ENCODE data around the gene FAT1.

Gene FAT1

DNA sequence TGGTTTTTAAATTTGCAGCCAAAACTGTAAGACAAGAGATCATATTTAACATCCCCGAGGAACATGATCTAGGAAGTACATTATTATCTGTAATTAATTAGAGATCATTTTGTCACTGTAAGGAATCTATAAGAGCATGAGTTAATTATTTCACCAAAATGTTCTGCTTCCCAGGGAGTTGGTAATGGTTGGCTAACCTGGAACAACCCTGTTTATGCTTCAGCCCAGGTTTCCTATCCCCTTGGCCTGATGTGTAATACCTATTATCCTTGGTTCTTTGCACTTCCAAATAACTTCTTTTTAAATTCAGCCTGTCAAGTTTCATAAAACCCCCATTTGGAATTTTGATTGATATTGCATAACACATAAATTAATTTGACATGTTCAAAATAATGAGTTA is 161.9 kb downstream of the FAT1 start:
- DNase-seq (ENCODE audit: low read depth) = no peak

DNA sequence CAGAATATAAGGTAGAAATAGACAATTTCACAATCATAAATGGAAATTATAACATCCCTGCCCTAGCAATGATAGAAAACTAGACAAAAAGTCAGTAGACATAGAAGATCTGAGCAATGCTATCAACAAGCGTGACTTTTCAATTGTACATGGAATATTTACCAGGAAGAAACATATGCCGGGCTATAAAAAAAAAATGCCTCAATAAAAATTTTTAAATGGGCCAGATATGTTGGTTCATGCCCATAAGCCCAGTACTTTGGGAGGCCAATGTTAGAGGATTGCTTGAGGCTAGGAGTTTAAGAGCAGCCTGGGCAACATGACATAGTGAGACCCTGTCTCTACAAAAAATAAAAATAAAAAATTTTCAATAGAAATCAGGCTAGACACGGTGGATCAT is 163.0 kb downstream of the FAT1 start:
- DNase-seq (ENCODE audit: low read depth) = no peak

DNA sequence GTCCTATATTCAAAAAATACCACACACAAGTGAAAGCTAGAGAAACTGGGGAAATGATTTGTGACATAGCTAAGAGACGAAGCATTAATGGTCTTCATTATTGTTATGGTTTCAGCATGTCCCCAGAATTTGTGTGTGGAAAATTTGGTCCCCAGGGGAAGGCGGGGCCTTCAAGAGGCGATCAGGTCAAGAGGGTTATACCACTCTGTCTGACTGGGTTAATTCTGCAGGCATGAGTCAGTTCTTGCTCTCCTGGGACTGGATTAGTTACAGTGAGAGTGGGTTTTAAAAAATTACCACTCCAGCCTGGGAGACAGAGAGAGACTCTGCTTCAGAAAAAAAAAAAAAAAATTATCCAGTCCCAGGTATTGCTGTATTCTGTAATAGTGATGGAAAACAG is 166.2 kb downstream of the FAT1 start:
- no peak for DNase-seq (ENCODE audit: low read depth)

DNA sequence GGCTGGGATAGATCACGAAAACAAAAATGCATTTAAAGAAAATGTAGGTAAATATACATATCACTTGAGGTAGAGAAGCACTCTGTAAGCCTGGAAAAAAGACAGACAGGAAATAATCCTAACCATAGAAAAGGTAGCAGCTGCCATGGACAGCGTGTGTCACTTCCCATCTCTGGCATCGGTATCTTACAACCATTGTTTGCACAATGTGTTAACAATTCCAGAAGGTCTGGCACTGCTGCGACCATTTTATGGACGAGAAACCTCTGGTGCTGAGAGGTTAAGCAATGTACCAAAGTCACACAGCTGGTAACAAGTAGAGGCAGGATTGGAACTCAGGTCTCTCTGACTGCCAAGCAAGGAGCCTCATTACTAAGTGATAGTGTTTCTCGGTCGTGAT is 166.6 kb downstream of the FAT1 start:
- no peak for DNase-seq (ENCODE audit: low read depth)

DNA sequence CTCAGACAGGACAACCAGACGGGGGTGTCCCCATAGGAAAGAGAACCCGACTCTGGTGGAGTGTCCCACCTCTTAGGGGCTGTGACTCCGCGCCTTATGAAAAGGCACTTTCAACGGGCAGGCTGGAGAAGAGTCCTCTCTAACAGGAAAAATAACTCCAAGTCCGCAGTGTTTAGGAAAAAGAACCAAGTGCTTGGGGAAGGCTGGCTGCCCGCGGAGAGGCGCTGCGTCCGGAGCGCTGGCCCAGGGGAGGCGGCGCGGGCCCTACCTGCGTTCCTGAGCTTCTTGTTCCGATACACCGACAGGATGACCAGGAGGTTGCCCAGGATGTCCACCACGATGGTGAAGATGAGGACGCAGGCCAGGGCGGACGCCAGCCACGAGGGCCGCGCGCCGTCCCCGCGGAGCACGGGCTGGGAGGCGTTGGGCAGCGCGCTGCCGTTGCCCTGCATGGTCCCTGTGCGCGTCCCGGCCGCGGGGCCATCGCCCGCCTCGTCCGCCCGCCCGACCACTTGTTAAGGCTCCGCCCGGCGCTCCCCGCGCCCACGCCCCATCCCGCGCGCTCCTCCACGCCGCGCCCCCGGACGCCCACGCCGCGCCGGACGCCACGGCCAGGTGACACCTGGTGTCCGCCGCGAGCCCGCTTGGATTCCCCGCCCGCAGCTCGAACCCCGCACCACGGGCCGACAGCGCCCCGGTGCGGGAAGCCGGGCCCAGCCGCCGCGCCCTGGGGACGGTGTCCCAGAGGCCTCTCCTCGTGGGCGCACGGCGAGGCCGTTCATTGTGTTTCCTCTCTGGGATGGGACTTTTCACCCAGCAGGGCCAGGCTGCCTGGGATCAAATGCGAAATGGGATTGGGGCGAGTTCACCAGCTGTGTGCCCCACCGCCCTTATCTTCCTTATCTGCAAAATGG is 168.5 kb downstream of the FAT1 start, which contains the start of gene MTNR1A:
Gene MTNR1A (minus strand): TSS at position 654 of the 914 bp plus-strand sequence. CDS start 202 bp downstream, at position 452.
- no peak for DNase-seq (ENCODE audit: low read depth)

DNA sequence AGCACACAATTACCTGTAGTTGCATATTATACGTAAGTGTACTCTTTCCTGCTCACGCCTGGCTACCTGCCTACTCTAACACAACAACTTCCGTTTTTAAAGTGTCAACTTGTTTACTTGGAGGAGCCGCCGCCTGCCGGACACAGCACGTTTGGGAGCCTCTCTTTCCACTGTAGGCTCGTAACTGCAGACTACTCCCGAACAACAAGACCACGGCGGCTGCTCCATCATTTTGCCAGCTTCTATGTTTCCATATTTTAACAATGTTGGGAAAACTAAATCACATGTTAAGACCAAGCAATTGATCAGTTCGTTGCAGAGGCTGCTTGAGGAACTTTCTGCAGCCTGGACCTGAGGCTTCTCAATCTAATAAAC is 169.1 kb downstream of the FAT1 start:
- no peak for DNase-seq (ENCODE audit: low read depth)

DNA sequence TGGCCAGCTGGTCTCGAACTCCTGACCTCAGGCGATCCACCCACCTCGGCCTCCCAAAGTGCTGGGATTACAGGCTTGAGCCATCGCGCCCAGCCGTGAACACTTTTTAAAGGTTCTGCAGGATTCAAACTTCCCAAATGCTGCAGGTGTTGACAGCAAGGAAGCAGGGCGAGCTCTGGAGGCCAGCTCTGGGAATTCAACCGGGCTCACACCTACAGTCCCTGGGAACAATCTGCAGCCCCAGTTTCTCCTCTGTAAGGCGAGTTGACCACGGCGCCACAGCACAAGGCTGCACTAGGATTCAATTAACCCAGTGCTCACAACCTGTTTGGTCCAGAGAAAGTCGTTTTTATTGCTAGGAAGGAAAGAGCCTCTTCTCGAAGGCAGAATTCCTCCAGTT is 169.9 kb downstream of the FAT1 start:
- no peak for DNase-seq (ENCODE audit: low read depth)

DNA sequence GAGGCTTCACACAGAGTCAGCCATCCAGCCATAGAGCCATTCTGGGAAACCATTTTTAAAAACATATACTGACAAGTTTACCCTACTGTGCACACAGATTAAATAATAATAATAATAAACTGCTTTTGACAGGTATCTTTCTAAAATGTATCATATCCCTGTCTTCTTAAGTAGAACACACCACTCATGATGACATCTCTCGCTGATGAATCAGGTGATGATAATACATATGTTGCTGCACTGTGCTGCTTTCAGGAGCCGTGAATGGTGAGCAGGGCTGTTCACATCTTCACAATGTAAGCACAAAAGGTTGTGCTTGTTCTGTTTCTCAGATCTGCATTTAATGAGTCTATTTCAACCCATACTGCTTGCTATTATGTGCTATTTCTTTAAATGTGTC is 171.8 kb downstream of the FAT1 start:
- DNase-seq (ENCODE audit: low read depth) = no peak

DNA sequence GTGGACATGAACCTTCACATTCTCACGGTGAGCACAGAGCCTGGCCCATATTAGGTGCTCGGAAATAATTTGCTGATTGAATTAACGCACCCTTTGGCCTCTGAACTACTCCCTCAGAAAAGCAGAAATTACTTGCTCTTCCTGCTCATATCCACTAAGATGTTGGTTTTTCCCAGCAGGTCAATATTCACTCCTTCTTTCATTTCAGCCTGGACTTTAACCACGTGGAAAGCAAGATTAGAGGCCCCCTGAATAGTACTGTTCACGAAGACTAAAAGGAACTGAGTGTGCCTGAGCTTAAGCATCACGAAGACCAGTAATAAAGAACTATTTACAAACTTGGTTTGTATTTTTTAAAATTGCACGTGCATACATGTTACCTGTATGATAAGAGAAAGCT is 178.2 kb downstream of the FAT1 start:
- no peak for DNase-seq (ENCODE audit: low read depth)

DNA sequence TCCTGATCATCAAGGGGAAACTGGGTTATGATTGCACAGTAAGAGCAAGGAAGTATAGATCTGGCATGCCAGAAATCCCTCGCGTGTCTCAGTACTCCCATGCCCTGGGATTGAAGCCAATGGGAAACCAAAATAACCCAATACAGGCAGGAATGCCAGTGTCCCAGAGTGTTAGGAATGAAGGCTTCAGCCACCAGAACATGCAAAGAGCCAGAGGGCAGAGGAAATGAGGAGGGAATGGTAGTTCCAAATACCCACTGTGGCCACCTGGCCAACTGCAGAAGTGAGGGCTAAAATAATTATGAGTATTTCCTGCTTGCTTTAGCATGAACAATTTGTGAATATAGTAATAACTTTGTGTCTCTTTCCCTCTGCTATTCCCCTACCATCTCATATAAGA is 180.4 kb downstream of the FAT1 start:
- no peak for DNase-seq (ENCODE audit: low read depth)

DNA sequence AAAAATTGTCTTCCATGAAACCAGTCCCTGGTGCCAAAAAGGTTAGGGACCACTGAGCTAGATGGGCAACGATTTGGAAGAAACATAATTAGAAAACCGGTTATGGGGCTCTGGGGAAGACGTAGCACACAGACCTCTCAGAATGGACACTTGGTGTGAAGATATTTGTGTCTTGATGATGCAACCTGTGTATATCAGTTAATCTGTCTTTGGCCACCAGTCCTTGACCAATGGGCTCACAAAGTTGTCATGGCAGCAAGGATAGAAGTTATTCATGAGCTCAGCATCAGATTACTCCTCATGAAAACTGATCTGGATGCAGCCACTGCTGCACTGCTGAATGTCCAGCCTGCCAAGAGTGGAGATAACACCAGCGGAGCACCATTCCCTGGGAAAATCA is 181.9 kb downstream of the FAT1 start:
- DNase-seq (ENCODE audit: low read depth) = no peak

DNA sequence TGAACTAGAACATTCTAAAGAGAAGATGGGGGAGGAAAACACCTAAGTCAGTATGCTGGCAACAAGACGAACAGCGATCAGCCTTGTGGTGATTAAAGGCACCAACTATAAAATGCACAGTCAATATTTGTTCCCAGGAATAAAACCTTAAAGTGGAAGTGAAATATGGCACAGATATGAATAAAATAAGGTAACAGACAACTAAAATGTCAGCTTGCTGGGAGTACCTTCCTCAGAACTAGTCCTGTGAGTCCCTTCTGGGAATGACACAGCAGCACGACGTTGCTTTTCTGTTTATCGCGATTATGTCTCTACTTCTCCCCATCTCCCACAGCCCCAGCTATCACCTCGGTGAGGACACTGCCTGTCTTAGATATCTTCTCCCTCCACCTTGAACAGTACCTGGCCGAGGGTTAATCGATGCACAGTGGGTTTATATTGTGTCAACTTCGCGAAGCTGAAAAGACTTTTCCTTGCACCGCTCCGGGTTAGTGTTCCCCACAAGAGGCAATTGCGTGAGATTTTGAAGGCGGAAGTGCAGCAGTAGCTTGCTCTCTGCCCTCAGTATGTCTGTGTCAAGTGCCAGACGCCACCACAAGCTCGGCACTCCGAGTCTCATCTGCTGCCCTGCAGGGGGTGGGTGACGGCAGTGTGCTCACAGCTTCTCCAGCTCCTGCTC is 185.7 kb downstream of the FAT1 start:
- no peak for DNase-seq (ENCODE audit: low read depth)

Measured in T follicular helper cell (primary cell).